C4-2B (cell line): Measurements from ENCODE around the gene SEMA3F.

Experiments used
- ZFX ChIP-seq: fragments of 450-650 bp; IDR thresholded peaks from 2 replicates; pipeline ENCODE4 v1.6.1; 2017
- TF ChIP-seq, protein P1 (sequence below): fragments of 450-650 bp; conservative IDR thresholded peaks from 2 replicates; pipeline ENCODE4 v1.5.1; 2017; ENCODE audit warnings: mild to moderate bottlenecking

- TF ChIP-seq, protein P1, sequence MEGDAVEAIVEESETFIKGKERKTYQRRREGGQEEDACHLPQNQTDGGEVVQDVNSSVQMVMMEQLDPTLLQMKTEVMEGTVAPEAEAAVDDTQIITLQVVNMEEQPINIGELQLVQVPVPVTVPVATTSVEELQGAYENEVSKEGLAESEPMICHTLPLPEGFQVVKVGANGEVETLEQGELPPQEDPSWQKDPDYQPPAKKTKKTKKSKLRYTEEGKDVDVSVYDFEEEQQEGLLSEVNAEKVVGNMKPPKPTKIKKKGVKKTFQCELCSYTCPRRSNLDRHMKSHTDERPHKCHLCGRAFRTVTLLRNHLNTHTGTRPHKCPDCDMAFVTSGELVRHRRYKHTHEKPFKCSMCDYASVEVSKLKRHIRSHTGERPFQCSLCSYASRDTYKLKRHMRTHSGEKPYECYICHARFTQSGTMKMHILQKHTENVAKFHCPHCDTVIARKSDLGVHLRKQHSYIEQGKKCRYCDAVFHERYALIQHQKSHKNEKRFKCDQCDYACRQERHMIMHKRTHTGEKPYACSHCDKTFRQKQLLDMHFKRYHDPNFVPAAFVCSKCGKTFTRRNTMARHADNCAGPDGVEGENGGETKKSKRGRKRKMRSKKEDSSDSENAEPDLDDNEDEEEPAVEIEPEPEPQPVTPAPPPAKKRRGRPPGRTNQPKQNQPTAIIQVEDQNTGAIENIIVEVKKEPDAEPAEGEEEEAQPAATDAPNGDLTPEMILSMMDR, result no peak
- TF ChIP-seq ZFX, result no peak
These were observed 38.6 kb downstream of the SEMA3F start for GRCh38 chr3:50193746-50194127.
